HG02623 (cell line): ENCODE results near the gene GADL1.

Experiments used
- ATAC-seq: cut with Tn5 transposase; IDR thresholded peaks from one replicate; pipeline ENCODE4 v1.9.1; 2021; ENCODE audit warnings: moderate library complexity; ENCODE audit not compliant: unreplicated experiment

Gene GADL1

DNA sequence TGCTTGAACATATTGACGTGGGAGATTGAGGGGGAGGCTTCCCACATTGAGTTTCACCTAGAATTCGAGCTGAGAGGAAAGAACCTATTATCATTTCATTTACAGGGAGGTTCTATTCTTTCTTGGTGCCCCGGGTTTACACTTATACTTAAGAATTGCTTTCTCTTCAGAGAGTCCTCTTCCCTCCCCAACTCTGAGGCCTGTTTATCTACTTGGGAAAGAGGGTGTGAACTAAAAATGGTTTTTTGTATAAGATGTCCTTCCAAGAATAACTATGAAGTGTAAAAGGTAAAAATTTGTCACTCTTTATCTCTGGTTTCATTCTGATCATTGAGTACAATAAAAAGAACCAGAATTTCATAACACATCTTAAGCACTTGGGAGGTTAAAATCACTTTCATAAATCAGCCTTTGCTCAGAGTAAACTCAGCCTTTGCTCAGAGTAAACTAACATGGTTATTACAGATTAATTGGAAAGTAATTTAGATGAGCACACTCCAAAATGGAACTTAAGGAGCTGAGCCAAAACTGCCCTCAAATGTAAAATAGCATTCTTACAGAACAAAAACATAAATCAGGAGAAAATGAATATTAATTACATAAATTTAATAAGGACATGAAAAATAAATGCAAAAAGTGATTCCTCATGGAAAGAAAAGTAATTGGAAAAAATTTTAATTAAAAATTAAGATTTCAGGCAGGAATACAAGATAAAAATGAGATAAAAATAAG is 75.2 kb downstream of the GADL1 start:
- ATAC-seq: no peak

- ATAC-seq: no peak
Observed at GRCh38 chr3:30813734-30814133, 80.7 kb downstream of the GADL1 start.

GRCh38 chr3:30811151-30811795 is 83.2 kb downstream of the GADL1 start:
- ATAC-seq: no peak

DNA sequence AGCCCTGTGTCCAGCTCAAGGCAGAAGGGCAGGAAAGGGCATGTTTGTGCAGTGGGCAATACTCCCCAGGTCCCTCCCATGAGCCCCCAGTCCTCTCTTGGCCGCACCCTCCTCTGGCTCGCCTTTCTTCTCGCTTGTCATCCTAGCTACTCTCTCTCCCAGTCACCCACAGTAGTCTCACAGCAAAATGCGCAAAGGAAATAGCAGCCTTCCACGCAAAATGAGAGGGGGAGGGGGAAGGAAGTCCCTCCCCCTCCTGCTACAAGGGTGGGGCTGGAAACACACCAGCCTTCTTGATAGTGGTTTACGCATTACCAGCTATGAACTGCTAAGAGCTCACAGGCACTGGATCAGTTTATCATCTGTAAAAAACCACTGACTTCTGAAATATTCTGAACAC is 83.8 kb downstream of the GADL1 start:
- no peak for ATAC-seq

DNA sequence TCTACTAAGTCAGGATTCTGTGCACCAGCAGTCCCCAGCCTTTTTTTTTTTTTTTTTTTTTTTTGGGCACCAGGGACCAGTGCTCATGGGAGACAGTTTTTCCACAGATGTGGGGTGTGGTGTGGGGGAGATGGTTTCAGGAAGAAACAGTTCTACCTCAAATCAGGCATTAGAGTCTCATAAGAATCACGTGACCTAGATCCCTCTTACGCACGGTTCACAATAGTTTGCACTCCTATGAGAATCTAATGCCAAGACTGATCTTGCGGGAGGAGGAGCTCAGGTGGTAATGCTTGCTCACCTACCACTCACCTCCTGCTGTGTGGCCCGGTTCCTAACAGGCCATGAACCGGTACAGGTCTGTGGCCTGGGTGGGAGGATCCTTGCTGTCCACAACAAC is 88.8 kb downstream of the GADL1 start:
- no peak for ATAC-seq

DNA sequence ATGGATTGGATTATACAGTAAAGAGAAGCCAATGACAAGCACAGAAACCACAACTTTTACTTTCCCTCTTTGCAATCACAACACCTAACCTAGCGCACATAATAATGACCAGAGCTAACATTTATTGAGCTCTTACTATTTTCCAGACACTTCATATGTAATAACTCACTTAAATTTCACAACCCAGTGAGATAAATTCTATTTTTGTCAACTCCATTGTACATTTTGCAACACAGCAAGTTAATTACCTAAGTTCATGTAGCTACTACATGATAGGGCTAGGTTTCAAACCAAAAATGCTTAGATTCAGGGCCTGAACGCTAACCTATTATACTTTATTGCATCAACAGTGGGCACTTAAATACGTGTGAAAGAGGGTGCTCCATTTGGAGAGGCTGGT is 89.5 kb downstream of the GADL1 start:
- ATAC-seq: no peak

- ATAC-seq: no peak
Observed at GRCh38 chr3:30795176-30795575, 99.3 kb downstream of the GADL1 start.

- no peak for ATAC-seq
Observed at GRCh38 chr3:30793740-30794139, 100.7 kb downstream of the GADL1 start.

DNA sequence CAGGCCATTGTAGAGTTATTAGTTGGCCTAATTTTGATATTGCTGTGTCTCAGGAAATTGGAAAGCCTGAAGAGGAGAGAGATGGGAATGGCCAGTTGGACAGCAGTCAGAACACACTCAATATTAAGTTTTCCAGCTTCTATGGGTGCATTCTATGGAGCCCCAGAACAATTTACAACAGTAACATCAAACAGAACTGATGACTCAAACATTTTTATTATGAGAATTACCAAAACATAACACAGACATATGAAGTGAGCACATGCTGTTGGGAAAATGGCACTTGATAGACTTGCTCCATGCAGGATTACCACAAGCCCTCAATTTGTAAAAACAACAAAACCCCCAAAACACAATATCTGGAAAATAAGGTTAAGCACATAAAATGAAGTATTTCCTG is 104.3 kb downstream of the GADL1 start:
- ATAC-seq: no peak

- ATAC-seq: no peak
Observed at GRCh38 chr3:30786365-30786764, 108.1 kb downstream of the GADL1 start.

- no peak for ATAC-seq
Observed at GRCh38 chr3:30779686-30780287, 114.7 kb downstream of the GADL1 start.

DNA sequence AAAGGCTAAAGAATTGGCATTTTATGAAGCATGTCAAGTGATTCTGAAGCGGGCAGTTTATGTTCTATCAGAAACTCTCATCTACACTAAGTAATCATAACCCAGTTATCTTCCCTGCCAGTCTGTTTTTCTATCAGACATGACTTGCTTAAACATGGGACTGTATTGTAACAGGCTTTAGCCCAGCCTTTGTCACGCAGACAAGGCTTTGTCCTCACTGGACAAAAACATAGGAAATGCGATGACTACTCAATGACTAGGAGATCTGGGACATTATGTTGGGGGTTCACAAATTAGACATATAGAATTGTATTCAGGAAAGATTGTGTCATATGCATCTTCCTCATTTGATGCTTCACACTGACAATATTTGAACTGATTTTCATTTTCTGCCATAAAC is 115.5 kb downstream of the GADL1 start:
- no peak for ATAC-seq

DNA sequence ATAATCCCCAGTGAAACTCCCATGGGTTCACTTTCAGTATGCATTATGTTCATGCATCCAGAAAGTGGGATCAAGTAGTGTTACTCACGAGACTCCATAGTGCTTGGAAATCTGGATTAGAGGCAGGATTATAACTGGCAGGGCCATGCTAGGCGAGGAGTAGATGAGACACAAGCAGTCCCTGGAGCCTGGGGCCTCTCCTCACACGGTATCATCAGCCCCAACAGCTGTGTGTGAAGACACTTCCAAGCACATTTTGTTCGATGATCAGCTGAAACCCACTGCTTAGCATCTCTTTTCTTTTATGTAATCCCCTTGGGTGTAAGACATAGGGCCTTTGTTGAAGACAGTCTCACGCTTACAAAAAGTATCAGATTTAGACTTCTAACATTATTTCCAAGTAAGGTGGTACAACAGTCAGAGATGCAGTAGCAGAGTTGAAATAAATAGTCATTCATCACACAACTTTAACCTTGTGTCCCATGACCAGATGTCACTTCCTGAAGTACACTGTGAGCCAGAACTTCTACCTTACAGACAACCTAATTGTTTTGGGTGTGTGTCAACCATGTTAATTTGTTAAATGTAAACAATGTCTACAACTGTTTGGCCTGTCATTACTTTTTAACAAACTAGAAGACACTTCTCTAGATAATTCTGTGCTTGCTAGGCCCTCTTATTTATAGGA is 116.9 kb downstream of the GADL1 start:
- ATAC-seq: no peak

- no peak for ATAC-seq
Observed at GRCh38 chr3:30776186-30776815, 118.2 kb downstream of the GADL1 start.

DNA sequence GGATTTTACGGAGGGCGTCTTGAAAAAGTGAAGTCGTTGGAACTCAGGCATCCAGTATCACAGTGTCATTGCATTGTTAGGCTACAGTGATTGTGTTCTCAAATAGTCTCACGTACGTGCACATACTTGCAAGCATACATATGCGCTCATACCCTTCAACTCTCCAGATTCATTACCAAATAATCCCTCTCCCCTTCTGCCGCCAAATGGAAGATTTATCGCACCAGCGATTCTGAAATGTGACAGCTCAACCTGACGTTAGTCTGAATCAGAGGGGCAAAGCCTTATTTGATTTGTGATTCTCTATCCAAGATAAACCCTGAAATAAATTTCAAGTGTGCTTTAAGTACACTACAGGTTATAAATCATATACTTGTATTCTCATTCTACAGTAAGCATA is 119.4 kb downstream of the GADL1 start:
- no peak for ATAC-seq

DNA sequence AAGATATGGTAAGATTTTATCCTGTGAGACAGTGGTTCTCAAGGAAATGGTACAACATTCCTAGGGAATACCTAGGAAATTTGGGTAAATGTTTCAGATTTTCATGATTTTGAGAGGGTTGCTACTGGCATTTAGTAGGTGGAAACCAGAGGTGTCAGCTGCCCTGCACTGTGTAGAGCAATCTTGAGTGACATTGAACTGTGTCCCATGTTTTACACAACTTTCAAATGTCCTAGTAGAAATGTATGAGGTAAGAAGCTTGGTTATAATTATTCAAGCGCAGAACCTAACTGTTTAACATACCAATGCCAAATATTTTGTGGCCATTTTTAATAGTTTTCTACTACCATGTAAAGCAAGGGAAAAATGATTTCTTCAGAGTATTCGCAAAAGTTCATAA is 120.4 kb downstream of the GADL1 start:
- ATAC-seq: no peak

DNA sequence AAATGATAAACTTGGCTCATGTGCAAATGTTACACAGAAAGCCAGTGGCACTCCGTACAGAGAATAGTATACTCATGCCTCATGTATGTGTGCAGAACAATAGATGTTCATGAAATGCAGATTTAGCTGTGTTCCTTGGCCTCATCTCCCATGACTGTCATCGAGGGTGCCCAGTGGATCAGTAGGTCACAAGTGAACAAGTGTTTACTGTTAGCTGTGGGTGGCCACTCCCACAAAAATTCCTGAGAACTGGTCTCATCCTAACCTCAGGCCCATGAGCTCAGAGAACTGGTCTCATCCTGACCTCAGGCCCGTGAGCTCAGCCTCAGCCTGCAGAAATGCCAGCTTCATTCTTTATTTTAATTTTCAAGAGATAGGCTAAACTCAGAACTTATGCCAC is 124.1 kb downstream of the GADL1 start:
- ATAC-seq: no peak

- peak; percentile 66 for ATAC-seq
Observed at GRCh38 chr3:30768703-30769550, 125.5 kb downstream of the GADL1 start.

GRCh38 chr3:30768046-30768445 is 126.4 kb downstream of the GADL1 start:
- ATAC-seq: no peak

DNA sequence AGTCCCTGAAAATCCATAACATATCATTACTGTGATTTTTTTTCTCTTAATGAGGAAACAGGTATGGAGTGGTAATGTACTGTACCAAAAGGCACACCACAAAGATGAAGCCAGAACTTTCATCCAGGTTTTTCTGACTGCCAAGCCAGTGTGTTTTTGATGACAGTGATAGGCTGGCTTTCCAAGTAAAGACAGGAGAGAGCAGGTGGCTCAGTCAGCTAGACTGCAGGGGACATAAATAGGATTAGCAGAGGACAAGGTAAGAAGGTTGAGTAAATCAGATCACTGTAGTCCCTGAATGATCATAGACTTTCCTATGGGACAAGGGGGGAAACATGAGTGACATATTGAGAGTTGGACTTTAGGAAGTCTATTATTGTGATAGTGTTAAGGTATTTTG is 127.9 kb downstream of the GADL1 start:
- no peak for ATAC-seq
